Neuronal stem cell (in vitro differentiated cells): ENCODE results near the gene KDM3A.

Source experiments
- DNase-seq: peaks from one replicate; pipeline ENCODE4 v3.0.0-alpha.2; 2013; ENCODE audit warnings: low spot score
- H2AFZ ChIP-seq: one replicate; pipeline ENCODE4 v1.6.1; 2013; ENCODE audit warnings: mild to moderate bottlenecking, low read length, inconsistent platforms
- H2AK5ac ChIP-seq: 2 replicates; pipeline ENCODE4 v1.6.1; 2013; ENCODE audit warnings: low read depth, mild to moderate bottlenecking, inconsistent platforms, low read length, moderate library complexity, mixed read lengths
- H2BK120ac ChIP-seq: 2 replicates; pipeline ENCODE4 v1.6.1; 2013; ENCODE audit warnings: low read depth, mild to moderate bottlenecking, inconsistent platforms, low read length, moderate library complexity, mixed read lengths
- H2BK12ac ChIP-seq: one replicate; pipeline ENCODE4 v1.6.1; 2013; ENCODE audit warnings: low read length, inconsistent platforms
- H2BK15ac ChIP-seq: 2 replicates; pipeline ENCODE4 v1.6.1; 2013; ENCODE audit warnings: mild to moderate bottlenecking, low read length, inconsistent platforms, mixed read lengths
- H2BK5ac ChIP-seq: one replicate; pipeline ENCODE4 v1.6.1; 2013; ENCODE audit warnings: inconsistent platforms, mild to moderate bottlenecking, low read length, moderate library complexity
- H3K14ac ChIP-seq: one replicate; pipeline ENCODE4 v1.6.1; 2013; ENCODE audit warnings: low read length, inconsistent platforms
- H3K18ac ChIP-seq: 2 replicates; pipeline ENCODE4 v1.6.1; 2013; ENCODE audit warnings: low read length, inconsistent platforms
- H3K23ac ChIP-seq: 2 replicates; pipeline ENCODE4 v1.6.1; 2013; ENCODE audit warnings: low read depth, mild to moderate bottlenecking, mixed read lengths, low read length, inconsistent platforms; ENCODE audit not compliant: poor library complexity
- H3K27ac ChIP-seq: replicated peaks from 3 replicates; pipeline ENCODE4 v1.5.1; 2013; ENCODE audit warnings: low read length, inconsistent platforms
- H3K27me3 ChIP-seq, 3 experiments: 2 replicates each; pipeline ENCODE4 v1.6.1; 2013; ENCODE audit warnings: low read length in 3 of 3, mild to moderate bottlenecking in 2 of 3, inconsistent platforms in 1 of 3, low read depth in 1 of 3, mixed read lengths in 1 of 3, moderate library complexity in 1 of 3; ENCODE audit not compliant: control insufficient read depth in 3 of 3, insufficient read depth in 3 of 3
- H3K36me3 ChIP-seq, 2 donors: replicated peaks in 1 of 2; 2 replicates each; pipeline ENCODE4 v1.6.1; 2013; ENCODE audit warnings: low read length in 2 of 2; ENCODE audit not compliant: control insufficient read depth in 2 of 2, insufficient read depth in 2 of 2
- H3K4ac ChIP-seq: 2 replicates; pipeline ENCODE4 v1.6.1; 2013; ENCODE audit warnings: inconsistent platforms, mild to moderate bottlenecking, low read length, moderate library complexity
- H3K4me1 ChIP-seq, 2 donors: 1 replicate in 1 of 2; 2 replicates in 1 of 2; pipeline ENCODE4 v1.6.1; 2013; ENCODE audit warnings: low read length in 2 of 2, low read depth in 1 of 2; ENCODE audit not compliant: control insufficient read depth in 2 of 2, insufficient read depth in 1 of 2
- H3K4me2 ChIP-seq: one replicate; pipeline ENCODE4 v1.6.1; 2013; ENCODE audit warnings: mild to moderate bottlenecking, low read length, inconsistent platforms; ENCODE audit not compliant: insufficient read depth, poor library complexity, severe bottlenecking
- H3K4me3 ChIP-seq, 2 donors: 2 replicates each; pipeline ENCODE4 v1.5.1; 2013; ENCODE audit warnings: low read length in 2 of 2, mild to moderate bottlenecking in 2 of 2, inconsistent platforms in 1 of 2, moderate library complexity in 1 of 2
- H3K79me1 ChIP-seq: one replicate; pipeline ENCODE4 v1.6.1; 2013; ENCODE audit warnings: low read depth, mild to moderate bottlenecking, inconsistent platforms, low read length, moderate library complexity
- H3K9ac ChIP-seq: one replicate; pipeline ENCODE4 v1.6.1; 2013; ENCODE audit warnings: mild to moderate bottlenecking, low read depth, low read length, inconsistent platforms; ENCODE audit not compliant: poor library complexity
- H3K9me3 ChIP-seq, 2 donors: replicated peaks in 1 of 2; 2 replicates each; pipeline versions ENCODE3 to v1.6.1; 2013; ENCODE audit warnings: low read length in 2 of 2, mild to moderate bottlenecking in 2 of 2, inconsistent platforms in 1 of 2, low read depth in 1 of 2, mixed read lengths in 1 of 2, moderate library complexity in 1 of 2; ENCODE audit not compliant: control insufficient read depth in 2 of 2, insufficient read depth in 1 of 2
- H4K8ac ChIP-seq: one replicate; pipeline ENCODE4 v1.6.1; 2013; ENCODE audit warnings: low read depth, mild to moderate bottlenecking, inconsistent platforms, low read length, moderate library complexity
- H4K91ac ChIP-seq: one replicate; pipeline ENCODE4 v1.6.1; 2013; ENCODE audit warnings: low read length, low read depth, mild to moderate bottlenecking, inconsistent platforms; ENCODE audit not compliant: poor library complexity
- WGBS, 2 donors: extraction: QIAGEN DNeasy Blood & Tissue Kit; methylation state at CpG; one replicate each; pipeline ENCODE4 v1.1.7; 2013; ENCODE audit warnings: missing lambda C conversion rate in 2 of 2, mixed read lengths in 1 of 2; ENCODE audit not compliant: insufficient read length in 2 of 2, insufficient replicate concordance in 1 of 2; ENCODE audit errors: extremely low coverage in 2 of 2; 5-methylcytosine and 5-hydroxymethylcytosine counted together

KDM3A gene

GRCh38 chr2:86414996-86415395 lies 26.2 kb upstream of the KDM3A start:
- no peak overlapping the region for H4K91ac ChIP-seq
- DNase-seq, result no peak
- H3K4me2 ChIP-seq, result no peak overlapping the region

GRCh38 chr2:86416146-86416545 lies 25.0 kb upstream of the KDM3A start:
- no peak overlapping the region for H2AK5ac ChIP-seq
- H2AFZ ChIP-seq, result no peak overlapping the region
- no CpG with 5 or more reads among the region's 2 CpGs for WGBS, 2 donors
- no peak overlapping the region for H2BK120ac ChIP-seq
- no peak overlapping the region for H2BK15ac ChIP-seq
- DNase-seq, result no peak
- H3K79me1 ChIP-seq, result no peaks in the 10 kb centered on the region
- H3K4ac ChIP-seq, result no peak overlapping the region
- no peaks in the 10 kb centered on the region for H3K36me3 ChIP-seq
- H3K27me3 ChIP-seq, result peaks cover 0 to 7% (median 0%) of the 10 kb centered on the region in 3 experiments
- H3K23ac ChIP-seq, result no peak overlapping the region
- peaks cover 1 to 8% of the 10 kb centered on the region in 2 donors for H3K4me1 ChIP-seq
- H3K14ac ChIP-seq, result no peak overlapping the region
- H2BK12ac ChIP-seq, result no peak overlapping the region
- H3K4me3 ChIP-seq, result no peak overlapping the region
- no peak overlapping the region for H3K9ac ChIP-seq
- H4K8ac ChIP-seq, result no peak overlapping the region
- no peaks in the 10 kb centered on the region for H3K9me3 ChIP-seq
- no peak overlapping the region for H2BK5ac ChIP-seq
- H3K4me2 ChIP-seq, result no peak overlapping the region
- no peak overlapping the region for H4K91ac ChIP-seq
- H3K18ac ChIP-seq, result no peak overlapping the region
- no peak overlapping the region for H3K27ac ChIP-seq

More at GRCh38 chr2:86414996-86415395, 26.2 kb upstream of the KDM3A start:
- H3K18ac ChIP-seq, result no peak overlapping the region
- H2AK5ac ChIP-seq, result no peak overlapping the region
- no peak overlapping the region for H3K23ac ChIP-seq
- no peak overlapping the region for H2BK120ac ChIP-seq
- peaks cover 0 to 2% (median 0%) of the 10 kb centered on the region in 3 experiments for H3K27me3 ChIP-seq
- no peaks in the 10 kb centered on the region for H3K9me3 ChIP-seq
- H3K4ac ChIP-seq, result no peak overlapping the region
- H3K4me1 ChIP-seq, result peaks cover 1 to 8% of the 10 kb centered on the region in 2 donors
- no peak overlapping the region for H3K4me3 ChIP-seq
- no peaks in the 10 kb centered on the region for H3K79me1 ChIP-seq
- H3K27ac ChIP-seq, result no peak overlapping the region
- no peak overlapping the region for H2BK12ac ChIP-seq
- H2AFZ ChIP-seq, result no peak overlapping the region
- H3K9ac ChIP-seq, result no peak overlapping the region
- no peak overlapping the region for H2BK15ac ChIP-seq
- H3K14ac ChIP-seq, result no peak overlapping the region
- WGBS, 2 donors, result no CpG with 5 or more reads among the region's 3 CpGs
- H3K36me3 ChIP-seq, result no peaks in the 10 kb centered on the region
- no peak overlapping the region for H4K8ac ChIP-seq
- H2BK5ac ChIP-seq, result no peak overlapping the region

GRCh38 chr2:86417961-86418360 lies 23.2 kb upstream of the KDM3A start:
- Histone ChIP-seq H3K23ac (no peak overlapping the region), H2BK5ac (no peak overlapping the region), H3K4me2 (no peak overlapping the region), H4K8ac (no peak overlapping the region), H3K4ac (no peak overlapping the region), H2AFZ (no peak overlapping the region), H3K9me3 (peaks cover 0 to 2% of the 10 kb centered on the region in 2 donors), H3K27me3 (peaks cover 0 to 7% (median 0%) of the 10 kb centered on the region in 3 experiments), H3K14ac (no peak overlapping the region), H3K79me1 (no peaks in the 10 kb centered on the region), H3K27ac (no peak overlapping the region), H3K9ac (no peak overlapping the region), H4K91ac (no peak overlapping the region), H3K18ac (no peak overlapping the region), H2BK15ac (no peak overlapping the region), H3K4me1 (peaks cover 1 to 8% of the 10 kb centered on the region in 2 donors), H3K4me3 (no peak overlapping the region), H3K36me3 (no peaks in the 10 kb centered on the region), H2AK5ac (no peak overlapping the region), H2BK12ac (no peak overlapping the region), H2BK120ac (no peak overlapping the region)
- no CpG with 5 or more reads among the region's 1 CpG for WGBS, 2 donors
- no peak for DNase-seq

GRCh38 chr2:86420913-86421312 lies 20.3 kb upstream of the KDM3A start:
- H2AFZ ChIP-seq, result no peak overlapping the region
- no peak overlapping the region for H2BK5ac ChIP-seq
- no peak for DNase-seq
- H3K9me3 ChIP-seq, result peaks cover 0 to 4% of the 10 kb centered on the region in 2 donors
- no peak overlapping the region for H3K4me3 ChIP-seq
- H4K8ac ChIP-seq, result no peak overlapping the region
- H2BK12ac ChIP-seq, result no peak overlapping the region
- H2BK15ac ChIP-seq, result no peak overlapping the region
- H3K18ac ChIP-seq, result no peak overlapping the region
- H3K14ac ChIP-seq, result no peak overlapping the region
- no CpG with 5 or more reads among the region's 5 CpGs for WGBS, 2 donors
- no peak overlapping the region for H3K4me2 ChIP-seq
- no peaks in the 10 kb centered on the region for H3K79me1 ChIP-seq
- no peak overlapping the region for H4K91ac ChIP-seq
- peaks cover 0 to 20% (median 0%) of the 10 kb centered on the region in 3 experiments for H3K27me3 ChIP-seq
- H3K4me1 ChIP-seq, result no peaks in the 10 kb centered on the region
- no peak overlapping the region for H3K9ac ChIP-seq
- no peak overlapping the region for H2BK120ac ChIP-seq
- H3K27ac ChIP-seq, result no peak overlapping the region
- H3K4ac ChIP-seq, result no peak overlapping the region
- H3K23ac ChIP-seq, result no peak overlapping the region
- H2AK5ac ChIP-seq, result no peak overlapping the region
- no peaks in the 10 kb centered on the region for H3K36me3 ChIP-seq
